NCI-H1694 treated with DMSO at 0.1 percent for 48 hours (cell line): ENCODE measurements around the gene FBLIM1.

ENCODE experiments used
- DNase-seq: peaks from one replicate; lab custom pipeline; 2025; lab: John Stamatoyannopoulos, UW

Gene FBLIM1

GRCh38 chr1:15748264-15748663, 10.3 kb upstream of the FBLIM1 start:
- DNase-seq, result no peak

- no peak for DNase-seq
These were observed 9.8 kb upstream of the FBLIM1 start for GRCh38 chr1:15748690-15749398.

- DNase-seq, result no peak
These were observed 8.9 kb upstream of the FBLIM1 start for GRCh38 chr1:15749399-15750291.

- no peak for DNase-seq
These were observed 7.7 kb upstream of the FBLIM1 start for GRCh38 chr1:15750924-15751323.

GRCh38 chr1:15751717-15752116, 6.9 kb upstream of the FBLIM1 start:
- DNase-seq, result no peak

- no peak for DNase-seq
These were observed 4.8 kb upstream of the FBLIM1 start for GRCh38 chr1:15753776-15754175.

GRCh38 chr1:15755021-15755645, 3.5 kb upstream of the FBLIM1 start:
- DNase-seq, result no peak

GRCh38 chr1:15755646-15756040, 3.0 kb upstream of the FBLIM1 start:
- no peak for DNase-seq

GRCh38 chr1:15756143-15757015, 2.2 kb upstream of the FBLIM1 start:
- DNase-seq, result no peak

GRCh38 chr1:15757016-15757543, 1.5 kb upstream of the FBLIM1 start:
- no peak for DNase-seq

- no peak for DNase-seq
These were observed 836 bp upstream of the FBLIM1 start for GRCh38 chr1:15757575-15758342.

- DNase-seq, result no peak
These were observed 512 bp downstream of the FBLIM1 start for GRCh38 chr1:15758953-15759661.

- DNase-seq, result no peak
These were observed 2.1 kb downstream of the FBLIM1 start for GRCh38 chr1:15760520-15761211.

GRCh38 chr1:15761366-15762128, 3.0 kb downstream of the FBLIM1 start:
- DNase-seq, result no peak

GRCh38 chr1:15762546-15762945, 4.0 kb downstream of the FBLIM1 start:
- DNase-seq, result no peak

- no peak for DNase-seq
These were observed 5.7 kb downstream of the FBLIM1 start for GRCh38 chr1:15764269-15764764.

GRCh38 chr1:15764890-15765289, 6.3 kb downstream of the FBLIM1 start:
- no peak for DNase-seq

- no peak for DNase-seq
These were observed 7.0 kb downstream of the FBLIM1 start for GRCh38 chr1:15765495-15766194.
